H1 (cell line): Measurements from ENCODE around the gene TRAT1. TPM values are rescaled to one million over a fixed set of nuclear protein-coding genes. Genes with fewer than 3 reads are reported as not detected.

Experiments
- CTCF ChIA-PET: fragments of 300-600 bp; sonication (Branson Sonifier 250); formaldehyde crosslinking; loops from one replicate; lab custom pipeline; 2021; ENCODE audit not compliant: partially characterized antibody; lab: Charles Lee
- POLR2A ChIA-PET: fragments of 300-600 bp; sonication (Branson Sonifier 250); formaldehyde crosslinking; loops from one replicate; lab custom pipeline; 2021; ENCODE audit warnings: inconsistent platforms; ENCODE audit not compliant: partially characterized antibody; lab: Charles Lee
- DNase-seq, 2 experiments: peaks; one replicate each; pipeline versions ENCODE4 v3.0.0 to v3.0.0-alpha.2; 2010 to 2022; ENCODE audit warnings: low spot score in 2 of 2, low read depth in 1 of 2, mixed read lengths in 1 of 2
- FAIRE-seq: peaks from 2 replicates; lab custom pipeline; 2011; peaks lifted over from hg19 to GRCh38; lab: Jason Lieb, UNC
- H2AFZ ChIP-seq: 2 replicates; pipeline ENCODE4 v1.8.1; 2012; ENCODE audit warnings: low read length, inconsistent platforms
- H2AK5ac ChIP-seq: 2 replicates; pipeline ENCODE4 v1.6.1; 2013; ENCODE audit warnings: low read depth, low read length
- H2BK120ac ChIP-seq: replicated peaks from 2 replicates; pipeline ENCODE3; 2013; ENCODE audit warnings: low read depth, low read length, inconsistent platforms
- H2BK12ac ChIP-seq: 2 replicates; pipeline ENCODE4 v1.6.1; 2013; ENCODE audit warnings: low read depth, low read length
- H2BK15ac ChIP-seq: 2 replicates; pipeline ENCODE4 v1.6.1; 2013; ENCODE audit warnings: low read length
- H2BK20ac ChIP-seq: 2 replicates; pipeline ENCODE4 v1.6.1; 2013; ENCODE audit warnings: low read length
- H2BK5ac ChIP-seq: 2 replicates; pipeline ENCODE4 v1.6.1; 2013; ENCODE audit warnings: low read depth, low read length
- H3K14ac ChIP-seq: 2 replicates; pipeline ENCODE4 v1.6.1; 2013; ENCODE audit warnings: inconsistent platforms; ENCODE audit not compliant: insufficient read length
- H3K18ac ChIP-seq: 2 replicates; pipeline ENCODE4 v1.6.1; 2013; ENCODE audit warnings: low read length; ENCODE audit errors: extremely low read depth
- H3K23ac ChIP-seq: 2 replicates; pipeline ENCODE4 v1.6.1; 2013; ENCODE audit warnings: inconsistent platforms; ENCODE audit not compliant: insufficient read length
- H3K23me2 ChIP-seq: 2 replicates; pipeline ENCODE4 v1.6.1; 2013; ENCODE audit warnings: low read depth, low read length
- H3K27ac ChIP-seq: 2 replicates; pipeline ENCODE4 v1.6.1; 2011; ENCODE audit warnings: low read depth, low read length, inconsistent platforms
- H3K27me3 ChIP-seq, 4 experiments: replicated peaks in 1 of 4; 1 replicate in 1 of 4; 2 replicates in 3 of 4; pipeline versions ENCODE4 v1.6.1 to v1.8.1; 2011 to 2013; ENCODE audit warnings: low read length in 3 of 4, mild to moderate bottlenecking in 3 of 4, inconsistent platforms in 2 of 4, mixed read lengths in 2 of 4, moderate library complexity in 1 of 4; ENCODE audit not compliant: control insufficient read depth in 3 of 4, insufficient read depth in 3 of 4; ENCODE audit errors: extremely low read depth in 1 of 4
- H3K36me3 ChIP-seq, 4 experiments: 2 replicates each; pipeline versions ENCODE4 v1.6.1 to v1.8.1; 2011 to 2013; ENCODE audit warnings: mild to moderate bottlenecking in 4 of 4, low read length in 3 of 4, moderate library complexity in 2 of 4, control low read depth in 1 of 4, inconsistent platforms in 1 of 4; ENCODE audit not compliant: insufficient read depth in 4 of 4, control insufficient read depth in 2 of 4
- H3K4ac ChIP-seq: replicated peaks from 2 replicates; pipeline ENCODE3; 2013; ENCODE audit warnings: low read length, low read depth, mixed read lengths, inconsistent platforms; ENCODE audit not compliant: insufficient read length
- H3K4me1 ChIP-seq, 4 experiments: replicated peaks in 1 of 4; 1 replicate in 1 of 4; 2 replicates in 3 of 4; pipeline versions ENCODE4 v1.6.1 to v1.8.1; 2011 to 2013; ENCODE audit warnings: low read length in 3 of 4, inconsistent platforms in 2 of 4, mixed read lengths in 1 of 4; ENCODE audit not compliant: insufficient read depth in 4 of 4, control insufficient read depth in 3 of 4
- H3K4me2 ChIP-seq, 2 experiments: 2 replicates each; pipeline versions ENCODE4 v1.6.1 to v1.8.1; 2011 to 2013; ENCODE audit warnings: low read depth in 2 of 2, low read length in 2 of 2, control low read depth in 1 of 2, inconsistent platforms in 1 of 2, mild to moderate bottlenecking in 1 of 2; ENCODE audit not compliant: insufficient read depth in 1 of 2
- H3K4me3 ChIP-seq, 4 experiments: fragments of 200-600, 300-600 bp in 1 of 4; sonication (generic), shearing (Covaris generic), sonication (Bioruptor Twin) in 1 of 4; 2 replicates each; pipeline versions ENCODE4 v1.5.1 to v1.8.1; 2011 to 2016; ENCODE audit warnings: low read length in 4 of 4, low read depth in 3 of 4, control low read depth in 2 of 4, inconsistent platforms in 2 of 4, mild to moderate bottlenecking in 2 of 4, mixed read lengths in 1 of 4, moderate library complexity in 1 of 4; ENCODE audit not compliant: insufficient read depth in 2 of 4; ENCODE audit errors: extremely low read depth in 1 of 4
- H3K56ac ChIP-seq: replicated peaks from 2 replicates; pipeline ENCODE3; 2013; ENCODE audit warnings: low read depth, mild to moderate bottlenecking, mixed read lengths, low read length, inconsistent platforms; ENCODE audit not compliant: insufficient read length
- H3K79me1 ChIP-seq: 2 replicates; pipeline ENCODE4 v1.6.1; 2013; ENCODE audit warnings: low read depth, low read length, control low read depth
- H3K79me2 ChIP-seq, 2 experiments: 2 replicates each; pipeline versions ENCODE4 v1.6.1 to v1.8.1; 2012 to 2013; ENCODE audit warnings: low read length in 2 of 2, mild to moderate bottlenecking in 2 of 2, inconsistent platforms in 1 of 2; ENCODE audit not compliant: insufficient read depth in 2 of 2, control insufficient read depth in 1 of 2
- H3K9ac ChIP-seq, 4 experiments: replicated peaks in 1 of 4; 1 replicate in 1 of 4; 2 replicates in 3 of 4; pipeline versions ENCODE4 v1.6.1 to v1.8.1; 2011 to 2013; ENCODE audit warnings: low read depth in 3 of 4, low read length in 3 of 4, control low read depth in 2 of 4, mild to moderate bottlenecking in 2 of 4, moderate library complexity in 2 of 4, inconsistent platforms in 1 of 4; ENCODE audit errors: extremely low read depth in 1 of 4
- H3K9me3 ChIP-seq, 2 experiments: 2 replicates each; pipeline versions ENCODE4 v1.6.1 to v1.8.1; 2012 to 2013; ENCODE audit warnings: mild to moderate bottlenecking in 2 of 2, moderate library complexity in 2 of 2, control low read depth in 1 of 2, inconsistent platforms in 1 of 2, low read depth in 1 of 2, low read length in 1 of 2, mixed read lengths in 1 of 2; ENCODE audit not compliant: insufficient read depth in 2 of 2
- H4K20me1 ChIP-seq, 2 experiments: replicated peaks in 1 of 2; 2 replicates each; pipeline versions ENCODE3 to v1.8.1; 2011 to 2013; ENCODE audit warnings: inconsistent platforms in 2 of 2, low read length in 2 of 2, mild to moderate bottlenecking in 1 of 2; ENCODE audit not compliant: insufficient read depth in 2 of 2, control insufficient read depth in 1 of 2
- H4K5ac ChIP-seq: 2 replicates; pipeline ENCODE4 v1.6.1; 2013; ENCODE audit warnings: low read length, low read depth, mixed read lengths, inconsistent platforms; ENCODE audit not compliant: insufficient read length
- H4K8ac ChIP-seq: 2 replicates; pipeline ENCODE4 v1.8.0; 2013; ENCODE audit warnings: mild to moderate bottlenecking, moderate library complexity, low read length, inconsistent platforms; ENCODE audit not compliant: insufficient read depth; ENCODE audit errors: extremely low read depth
- H4K91ac ChIP-seq: replicated peaks from 2 replicates; pipeline ENCODE3; 2013; ENCODE audit warnings: low read length, mixed read lengths, inconsistent platforms; ENCODE audit not compliant: insufficient read length
- BACH1 ChIP-seq: IDR thresholded peaks from 2 replicates; pipeline ENCODE4 v1.6.1; 2012; ENCODE audit warnings: low read length, improper control_type of control experiment
- CEBPB ChIP-seq: IDR thresholded peaks from 2 replicates; pipeline ENCODE4 v1.6.1; 2012; ENCODE audit warnings: low read depth, low read length
- CHD1 ChIP-seq: IDR thresholded peaks from 2 replicates; pipeline ENCODE4 v1.6.1; 2012; ENCODE audit warnings: low read depth, low read length, improper control_type of control experiment
- CREB1 ChIP-seq: IDR thresholded peaks from 2 replicates; pipeline ENCODE4 v1.6.1; 2012; ENCODE audit warnings: inconsistent platforms
- GABPA ChIP-seq: IDR thresholded peaks from 2 replicates; pipeline ENCODE4 v1.6.1; 2011; ENCODE audit warnings: mild to moderate bottlenecking, low read length, moderate library complexity, borderline replicate concordance; ENCODE audit not compliant: insufficient read depth
- PHF8 ChIP-seq: fragments of 200-600 bp; sonication (generic); conservative IDR thresholded peaks from 2 replicates; pipeline ENCODE4 v1.7.1; 2012; ENCODE audit warnings: low read depth, mild to moderate bottlenecking, inconsistent platforms, low read length, moderate library complexity
- SAP30 ChIP-seq: fragments of 300-600 bp; sonication (generic); IDR thresholded peaks from 2 replicates; pipeline ENCODE4 v1.7.1; 2012; ENCODE audit warnings: low read length, moderate library complexity, mild to moderate bottlenecking, inconsistent platforms; ENCODE audit not compliant: insufficient read depth, insufficient replicate concordance
- SIRT6 ChIP-seq: IDR thresholded peaks from one replicate; pipeline ENCODE4 v1.7.1; 2012; ENCODE audit warnings: low read length, inconsistent platforms
- TBP ChIP-seq: IDR thresholded peaks from 2 replicates; pipeline ENCODE4 v1.6.1; 2011; ENCODE audit warnings: low read depth, low read length, improper control_type of control experiment
- YY1 ChIP-seq: IDR thresholded peaks from 2 replicates; pipeline ENCODE4 v1.6.1; 2011; ENCODE audit warnings: low read depth, mild to moderate bottlenecking, low read length
- WGBS, 2 experiments: shearing (Covaris generic) in 1 of 2; methylation state at CpG; one replicate each; pipeline versions ENCODE4 v1.1.6 to v1.1.7; 2013 to 2015; ENCODE audit warnings: low lambda C conversion rate in 2 of 2, mixed read lengths in 2 of 2, inconsistent platforms in 1 of 2, low coverage in 1 of 2, missing lambda C conversion rate in 1 of 2; ENCODE audit not compliant: insufficient replicate concordance in 2 of 2, insufficient coverage in 1 of 2, insufficient read length in 1 of 2; ENCODE audit errors: extremely low coverage in 1 of 2, missing lambda C conversion rate in 1 of 2; 5-methylcytosine and 5-hydroxymethylcytosine counted together
- polyA plus RNA-seq, 7 experiments: library from polyadenylated mRNA; depleted of rRNA in 3 of 7; stranded (reverse) in 5 of 7; unstranded in 2 of 7; fragments of >200 nt in 5 of 7; fragments of 200-250 nt in 2 of 7; gene quantifications; 1 replicate in 5 of 7; 2 replicates in 1 of 7; 4 replicates in 1 of 7; pipeline versions ENCODE4 v1.2.1 to v1.2.3, GENCODE V29; 2011 to 2013; ENCODE audit warnings: missing spikeins in 2 of 7, mixed read lengths in 2 of 7
- total RNA-seq: library from RNA; stranded (reverse); fragmentation: NEBNext Ultra II Directional; extraction: Animal tissue kit (Norgen Biotek cat#: 25700); gene quantifications from 2 replicates; pipeline ENCODE4 v1.2.1, GENCODE V29; 2021
- TF ChIP-seq, protein P1 (sequence below), 3 experiments: IDR thresholded peaks; 1 replicate in 2 of 3; 2 replicates in 1 of 3; pipeline versions ENCODE4 v1.5.1 to v1.6.1; 2011; ENCODE audit warnings: low read length in 3 of 3, mild to moderate bottlenecking in 3 of 3, inconsistent platforms in 2 of 3, low read depth in 1 of 3, moderate library complexity in 1 of 3; ENCODE audit not compliant: insufficient read depth in 1 of 3; ENCODE audit errors: control extremely low read depth in 1 of 3
- TF ChIP-seq, protein P2 (sequence below): IDR thresholded peaks from 2 replicates; pipeline ENCODE4 v1.6.1; 2011; ENCODE audit warnings: low read length, improper control_type of control experiment

TRAT1 gene
- total and polyA plus RNA-seq, 2 of the 8 experiments (the other 6 are each of a cell fraction or from before 2014, with no cell fraction given), result not detected

DNA sequence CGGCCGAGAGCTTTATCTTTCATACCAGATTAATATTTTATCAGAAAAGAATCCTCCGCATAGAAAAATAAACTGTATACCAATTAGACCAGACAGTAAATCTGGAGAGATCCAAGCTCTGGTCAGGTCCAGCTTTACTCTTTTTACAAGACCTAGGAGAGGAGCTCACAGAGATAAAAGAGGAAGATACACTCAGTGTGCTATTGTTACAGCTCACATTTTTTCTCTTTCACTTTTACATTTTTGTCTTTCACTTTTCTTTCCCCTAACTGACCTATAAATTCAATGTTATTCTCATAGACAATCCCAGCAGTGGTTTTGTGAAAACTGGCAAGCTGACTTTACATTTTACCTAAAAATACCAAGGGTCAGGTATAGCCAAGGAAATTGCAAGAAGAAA is 75.3 kb downstream of the TRAT1 start:
- Histone ChIP-seq H2BK5ac (no peak overlapping the region), H3K27me3 (no peaks in the 10 kb centered on the region), H3K14ac (no peak overlapping the region), H3K27ac (no peak overlapping the region), H3K56ac (no peak overlapping the region), H4K5ac (no peak overlapping the region), H2BK20ac (no peak overlapping the region), H2BK15ac (no peak overlapping the region), H3K23ac (no peak overlapping the region), H3K4me2 (no peak overlapping the region), H2AFZ (no peak overlapping the region), H3K36me3 (no peaks in the 10 kb centered on the region), H3K79me1 (no peaks in the 10 kb centered on the region), H3K79me2 (no peaks in the 10 kb centered on the region), H3K18ac (no peak overlapping the region), H3K4ac (no peak overlapping the region), H4K20me1 (no peaks in the 10 kb centered on the region), H3K9me3 (no peaks in the 10 kb centered on the region), H2BK120ac (no peak overlapping the region), H3K4me1 (no peaks in the 10 kb centered on the region), H3K23me2 (no peaks in the 10 kb centered on the region), H3K4me3 (no peak overlapping the region), H3K9ac (no peak overlapping the region), H2AK5ac (no peak overlapping the region), H2BK12ac (no peak overlapping the region), H4K91ac (no peak overlapping the region), H4K8ac (no peak overlapping the region)
- 96% methylated on average over 3 of the region's 3 CpGs; no CpG with 5 or more reads in 1 of the 2 experiments for WGBS, 2 experiments
- ChIA-PET POLR2A (no interaction called here), CTCF (interaction anchor here (1.0 to 1.9 kb wide), 7 partner anchors 9 to 231 kb away, joined by 3 to 8 read pairs (median 3); no protein-coding TSS in a partner anchor)
- no peak for DNase-seq
- no peak for FAIRE-seq
- TF ChIP-seq YY1 (no peak), CEBPB (no peak), PHF8 (no peak), SIRT6 (no peak), TBP (no peak), BACH1 (no peak), SAP30 (no peak), GABPA (no peak), CREB1 (no peak), CHD1 (no peak)
- TF ChIP-seq, protein P1, sequence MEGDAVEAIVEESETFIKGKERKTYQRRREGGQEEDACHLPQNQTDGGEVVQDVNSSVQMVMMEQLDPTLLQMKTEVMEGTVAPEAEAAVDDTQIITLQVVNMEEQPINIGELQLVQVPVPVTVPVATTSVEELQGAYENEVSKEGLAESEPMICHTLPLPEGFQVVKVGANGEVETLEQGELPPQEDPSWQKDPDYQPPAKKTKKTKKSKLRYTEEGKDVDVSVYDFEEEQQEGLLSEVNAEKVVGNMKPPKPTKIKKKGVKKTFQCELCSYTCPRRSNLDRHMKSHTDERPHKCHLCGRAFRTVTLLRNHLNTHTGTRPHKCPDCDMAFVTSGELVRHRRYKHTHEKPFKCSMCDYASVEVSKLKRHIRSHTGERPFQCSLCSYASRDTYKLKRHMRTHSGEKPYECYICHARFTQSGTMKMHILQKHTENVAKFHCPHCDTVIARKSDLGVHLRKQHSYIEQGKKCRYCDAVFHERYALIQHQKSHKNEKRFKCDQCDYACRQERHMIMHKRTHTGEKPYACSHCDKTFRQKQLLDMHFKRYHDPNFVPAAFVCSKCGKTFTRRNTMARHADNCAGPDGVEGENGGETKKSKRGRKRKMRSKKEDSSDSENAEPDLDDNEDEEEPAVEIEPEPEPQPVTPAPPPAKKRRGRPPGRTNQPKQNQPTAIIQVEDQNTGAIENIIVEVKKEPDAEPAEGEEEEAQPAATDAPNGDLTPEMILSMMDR (IDR thresholded peaks at IDR 0.05; ENCODE audit: control extremely low read depth in 1 of 3, insufficient read depth in 1 of 3, low read depth in 1 of 3, low read length in 3 of 3), result no peak
- TF ChIP-seq, protein P2, sequence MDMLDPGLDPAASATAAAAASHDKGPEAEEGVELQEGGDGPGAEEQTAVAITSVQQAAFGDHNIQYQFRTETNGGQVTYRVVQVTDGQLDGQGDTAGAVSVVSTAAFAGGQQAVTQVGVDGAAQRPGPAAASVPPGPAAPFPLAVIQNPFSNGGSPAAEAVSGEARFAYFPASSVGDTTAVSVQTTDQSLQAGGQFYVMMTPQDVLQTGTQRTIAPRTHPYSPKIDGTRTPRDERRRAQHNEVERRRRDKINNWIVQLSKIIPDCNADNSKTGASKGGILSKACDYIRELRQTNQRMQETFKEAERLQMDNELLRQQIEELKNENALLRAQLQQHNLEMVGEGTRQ, result no peak
